Keratinocyte (primary cell): ENCODE data around the gene TAS2R14. TPM values are rescaled to one million over a fixed set of nuclear protein-coding genes. Genes with fewer than 3 reads are reported as not detected.

Source experiments
- DNase-seq: peaks from one replicate; pipeline ENCODE4 v3.0.0-alpha.2; 2011; ENCODE audit warnings: low read depth, missing footprints, low spot score
- FAIRE-seq: peaks from 2 replicates; lab custom pipeline; 2011; peaks lifted over from hg19 to GRCh38; lab: Jason Lieb, UNC
- H2AFZ ChIP-seq: 2 replicates; pipeline ENCODE4 v1.6.0; 2012; ENCODE audit warnings: low read length, control low read depth, inconsistent platforms; ENCODE audit not compliant: control insufficient read depth
- H3K27ac ChIP-seq: 2 replicates; pipeline ENCODE4 v1.5.1; 2011; ENCODE audit warnings: low read length; ENCODE audit not compliant: control insufficient read depth, insufficient read depth
- H3K27me3 ChIP-seq: 3 replicates; pipeline ENCODE4 v1.6.0; 2011; ENCODE audit warnings: low read length; ENCODE audit not compliant: control insufficient read depth, insufficient read depth; ENCODE audit errors: extremely low read depth
- H3K36me3 ChIP-seq, 2 experiments: 2 replicates in 1 of 2; 3 replicates in 1 of 2; pipeline ENCODE4 v1.5.1; 2011; ENCODE audit warnings: low read length in 2 of 2, mild to moderate bottlenecking in 1 of 2; ENCODE audit not compliant: control insufficient read depth in 2 of 2, insufficient read depth in 2 of 2; ENCODE audit errors: extremely low read depth in 1 of 2
- H3K4me1 ChIP-seq: 3 replicates; pipeline ENCODE4 v1.5.1; 2011; ENCODE audit warnings: low read length; ENCODE audit not compliant: control insufficient read depth, insufficient read depth; ENCODE audit errors: extremely low read depth
- H3K4me2 ChIP-seq: 3 replicates; pipeline ENCODE4 v1.6.0; 2011; ENCODE audit warnings: low read depth, low read length; ENCODE audit not compliant: control insufficient read depth, insufficient read depth; ENCODE audit errors: extremely low read depth
- H3K4me3 ChIP-seq, 3 experiments: fragments of 200-600 bp in 1 of 3; sonication (generic) in 1 of 3; 2 replicates in 2 of 3; 3 replicates in 1 of 3; pipeline ENCODE4 v1.5.1; 2011 to 2016; ENCODE audit warnings: low read length in 3 of 3, mild to moderate bottlenecking in 3 of 3, control low read depth in 2 of 3, inconsistent platforms in 1 of 3, low read depth in 1 of 3, mixed read lengths in 1 of 3, mixed run types in 1 of 3, moderate library complexity in 1 of 3; ENCODE audit not compliant: control insufficient read depth in 2 of 3, insufficient read depth in 2 of 3; ENCODE audit errors: extremely low read depth in 1 of 3
- H3K79me2 ChIP-seq: 2 replicates; pipeline ENCODE4 v1.6.0; 2012; ENCODE audit warnings: low read length; ENCODE audit not compliant: control insufficient read depth, insufficient read depth
- H3K9ac ChIP-seq: 3 replicates; pipeline ENCODE4 v1.6.0; 2011; ENCODE audit warnings: low read length; ENCODE audit not compliant: control insufficient read depth, insufficient read depth; ENCODE audit errors: extremely low read depth
- H3K9me1 ChIP-seq: 3 replicates; pipeline ENCODE4 v1.6.0; 2011; ENCODE audit warnings: low read length; ENCODE audit not compliant: control insufficient read depth, insufficient read depth; ENCODE audit errors: extremely low read depth
- H3K9me3 ChIP-seq: 2 replicates; pipeline ENCODE4 v1.5.1; 2012; ENCODE audit warnings: low read depth, low read length; ENCODE audit not compliant: control insufficient read depth
- H4K20me1 ChIP-seq: 3 replicates; pipeline ENCODE4 v1.6.0; 2011; ENCODE audit warnings: low read length; ENCODE audit not compliant: control insufficient read depth, insufficient read depth; ENCODE audit errors: extremely low read depth
- EZH2 ChIP-seq: IDR thresholded peaks from one replicate; pipeline ENCODE4 v1.6.1; 2012; ENCODE audit warnings: inconsistent platforms, mild to moderate bottlenecking, low read length, moderate library complexity
- dilution Hi-C: fragments of 300-500 bp; cut with MboI; formaldehyde crosslinking; loops from one replicate; pipeline ENCODE4 v1.7.0; 2020; ENCODE audit warnings: low sequenced_read_pairs; ENCODE audit not compliant: extremely low pct_ligation_motif_present
- polyA plus RNA-seq, 5 experiments: library from polyadenylated mRNA; depleted of rRNA in 3 of 5; stranded (reverse) in 3 of 5; stranded (forward) in 1 of 5; unstranded in 1 of 5; fragments of >200 nt; gene quantifications; 1 replicate in 1 of 5; 2 replicates in 3 of 5; 3 replicates in 1 of 5; pipeline versions ENCODE4 v1.2.1 to v1.2.3, GENCODE V29; 2011 to 2012; ENCODE audit warnings: missing spikeins in 2 of 5, low read depth in 1 of 5, low replicate concordance in 1 of 5
- TF ChIP-seq, protein P1 (sequence below), 3 experiments: IDR thresholded peaks in 1 of 3; conservative IDR thresholded peaks in 1 of 3; optimal IDR thresholded peaks in 1 of 3; 2 replicates in 2 of 3; 3 replicates in 1 of 3; pipeline versions ENCODE3 to v1.5.1; 2011; ENCODE audit warnings: low read length in 3 of 3, mild to moderate bottlenecking in 3 of 3, moderate library complexity in 2 of 3, control low read depth in 1 of 3, inconsistent platforms in 1 of 3; ENCODE audit not compliant: insufficient read depth in 2 of 3; ENCODE audit errors: extremely low read depth in 1 of 3

Gene TAS2R14
- polyA plus RNA-seq, 1 donor (not counting 4 experiments of a cell fraction or from before 2014, with no cell fraction given): 1.2 TPM

DNA sequence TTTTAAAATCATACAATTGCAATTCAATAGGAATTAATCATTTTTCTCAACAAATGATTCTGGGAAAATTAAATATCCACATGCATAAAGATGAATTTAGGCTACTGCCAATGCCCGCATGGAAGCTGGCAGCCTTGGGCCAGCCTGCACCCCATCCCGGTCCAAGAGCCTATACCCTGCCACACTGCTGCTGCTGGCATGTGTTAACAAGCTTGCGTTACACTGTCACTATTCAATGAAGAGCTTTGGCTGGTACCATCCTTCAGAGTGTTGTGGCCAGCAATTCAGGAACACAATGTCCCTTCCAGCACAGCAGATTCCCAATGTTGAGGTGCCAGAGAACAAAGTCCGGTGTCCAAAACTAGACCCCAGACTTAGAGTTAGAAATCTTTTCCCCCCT is 13.6 kb upstream of the TAS2R14 start:
- Histone ChIP-seq H4K20me1 (no peaks in the 10 kb centered on the region), H3K9me3 (no peaks in the 10 kb centered on the region), H3K4me2 (no peak overlapping the region), H3K27ac (no peak overlapping the region), H3K9me1 (no peaks in the 10 kb centered on the region), H3K27me3 (no peaks in the 10 kb centered on the region), H3K79me2 (peaks cover 1% of the 10 kb centered on the region), H2AFZ (no peak overlapping the region), H3K9ac (no peak overlapping the region), H3K4me1 (no peaks in the 10 kb centered on the region), H3K4me3 (no peak overlapping the region), H3K36me3 (no peaks in the 10 kb centered on the region)
- TF ChIP-seq, protein P1, sequence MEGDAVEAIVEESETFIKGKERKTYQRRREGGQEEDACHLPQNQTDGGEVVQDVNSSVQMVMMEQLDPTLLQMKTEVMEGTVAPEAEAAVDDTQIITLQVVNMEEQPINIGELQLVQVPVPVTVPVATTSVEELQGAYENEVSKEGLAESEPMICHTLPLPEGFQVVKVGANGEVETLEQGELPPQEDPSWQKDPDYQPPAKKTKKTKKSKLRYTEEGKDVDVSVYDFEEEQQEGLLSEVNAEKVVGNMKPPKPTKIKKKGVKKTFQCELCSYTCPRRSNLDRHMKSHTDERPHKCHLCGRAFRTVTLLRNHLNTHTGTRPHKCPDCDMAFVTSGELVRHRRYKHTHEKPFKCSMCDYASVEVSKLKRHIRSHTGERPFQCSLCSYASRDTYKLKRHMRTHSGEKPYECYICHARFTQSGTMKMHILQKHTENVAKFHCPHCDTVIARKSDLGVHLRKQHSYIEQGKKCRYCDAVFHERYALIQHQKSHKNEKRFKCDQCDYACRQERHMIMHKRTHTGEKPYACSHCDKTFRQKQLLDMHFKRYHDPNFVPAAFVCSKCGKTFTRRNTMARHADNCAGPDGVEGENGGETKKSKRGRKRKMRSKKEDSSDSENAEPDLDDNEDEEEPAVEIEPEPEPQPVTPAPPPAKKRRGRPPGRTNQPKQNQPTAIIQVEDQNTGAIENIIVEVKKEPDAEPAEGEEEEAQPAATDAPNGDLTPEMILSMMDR (optimal IDR thresholded peaks at IDR 0.05 in 1 of 3, IDR thresholded peaks at IDR 0.05 in 1 of 3, conservative IDR thresholded peaks at IDR 0.05 in 1 of 3; ENCODE audit: extremely low read depth in 1 of 3, insufficient read depth in 2 of 3, low read length in 3 of 3): no peak
- TF ChIP-seq EZH2: no peak
- dilution Hi-C loops: no loop called here
- no peak for FAIRE-seq
- DNase-seq: no peak

DNA sequence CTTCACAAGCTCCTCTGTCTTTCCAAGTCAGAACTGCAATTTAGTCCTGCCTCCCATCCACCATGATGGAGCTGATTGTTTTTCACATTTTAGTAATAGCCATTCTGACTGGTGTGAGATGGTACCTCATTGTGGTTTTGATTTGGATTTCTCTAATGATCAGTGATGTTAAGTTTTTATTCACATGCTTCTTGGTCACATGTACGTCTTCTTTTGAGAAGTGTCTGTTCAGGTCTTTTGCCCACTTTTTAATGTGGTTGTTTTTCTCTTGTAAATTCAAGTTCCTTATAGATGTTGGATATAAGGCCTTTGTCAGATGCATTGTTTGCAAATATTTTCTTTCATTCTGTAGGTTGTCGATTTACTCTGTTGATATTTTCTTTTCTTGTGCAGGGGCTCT is 4.1 kb upstream of the TAS2R14 start:
- H3K27ac ChIP-seq: no peak overlapping the region
- dilution Hi-C loops: no loop called here
- H4K20me1 ChIP-seq: no peaks in the 10 kb centered on the region
- no peak for TF ChIP-seq EZH2
- TF ChIP-seq, protein P1 (optimal IDR thresholded peaks at IDR 0.05 in 1 of 3, IDR thresholded peaks at IDR 0.05 in 1 of 3, conservative IDR thresholded peaks at IDR 0.05 in 1 of 3; ENCODE audit: extremely low read depth in 1 of 3, insufficient read depth in 2 of 3, low read length in 3 of 3): no peak
- DNase-seq (no peak), FAIRE-seq (no peak)
- no peak overlapping the region for H3K9ac ChIP-seq
- H3K79me2 ChIP-seq: no peaks in the 10 kb centered on the region
- no peak overlapping the region for H3K4me3 ChIP-seq
- H3K4me1 ChIP-seq: peaks cover 38% of the 10 kb centered on the region
- no peaks in the 10 kb centered on the region for H3K27me3 ChIP-seq
- no peak overlapping the region for H3K4me2 ChIP-seq
- no peak overlapping the region for H2AFZ ChIP-seq
- no peaks in the 10 kb centered on the region for H3K36me3 ChIP-seq
- H3K9me3 ChIP-seq: no peaks in the 10 kb centered on the region
- no peaks in the 10 kb centered on the region for H3K9me1 ChIP-seq
